ENCODE data around the gene KLK1. TPM values are rescaled to one million over a fixed set of nuclear protein-coding genes. Genes with fewer than 3 reads are reported as not detected.
"Not testable (repeated sequence)": the region's sequence is repeated elsewhere in the genome, so short reads cannot be mapped to it uniquely, and the experiment has no call there.

Gene KLK1
- total and polyA plus RNA-seq, 2 of the 13 experiments (the other 11 are each of a cell fraction or from before 2014, with no cell fraction given), result not detected

- CTCF ChIA-PET (ENCODE audit: low intra/inter-chr PET ratio, low total read pairs), result no interaction called here
- intact Hi-C loops (cut with micrococcal nuclease; ENCODE audit: unreplicated experiment), result no loop called here
- H3K4me1 ChIP-seq (ENCODE audit: insufficient read depth, low read length), result no peaks in the 10 kb centered on the region
- no peaks in the 10 kb centered on the region for H3K79me2 ChIP-seq (ENCODE audit: insufficient read depth, low read length)
- H3K27ac ChIP-seq (ENCODE audit: extremely low read length, insufficient read depth, low read length), result no peak overlapping the region
- H3K4me2 ChIP-seq (ENCODE audit: low read depth, low read length), result no peak overlapping the region
- H4K20me1 ChIP-seq (ENCODE audit: insufficient read depth, low read length), result no peaks in the 10 kb centered on the region
- no peak for FAIRE-seq
- POLR2A ChIA-PET, result no interaction called here
- ATAC-seq, result no peak
- no peak overlapping the region for H3K4me3 ChIP-seq (replicated peaks in 1 of 3; ENCODE audit: insufficient read depth in 1 of 3, low read depth in 2 of 3, low read length in 3 of 3)
- TF ChIP-seq ZNF543 (CRISPR knock-in tag; IDR thresholded peaks at IDR 0.05) (no peak), SRSF4 (IDR thresholded peaks at IDR 0.05; ENCODE audit: low read depth, low read length, poor library complexity, severe bottlenecking) (no peak), ZFP62 (CRISPR knock-in tag; IDR thresholded peaks at IDR 0.05) (no peak), WIZ (CRISPR knock-in tag; IDR thresholded peaks at IDR 0.05) (no peak), CCAR2 (optimal IDR thresholded peaks at IDR 0.05; ENCODE audit: low read depth, low read length) (no peak), SIN3B (IDR thresholded peaks at IDR 0.05; ENCODE audit: low read length) (no peak), MTF1 (CRISPR knock-in tag; IDR thresholded peaks at IDR 0.05) (no peak), SRSF1 (optimal IDR thresholded peaks at IDR 0.05; ENCODE audit: low read depth, low read length) (no peak), SMC3 (IDR thresholded peaks at IDR 0.05; ENCODE audit: low read length) (no peak), ZNF292 (CRISPR knock-in tag; IDR thresholded peaks at IDR 0.05; ENCODE audit: borderline replicate concordance, low read depth) (no peak)
- in situ Hi-C loops (cut with HindIII; ENCODE audit: extremely low pct_ligation_motif_present, low pct_unique_long_range_greater_than_20kb), result no loop called here
- WGBS (ENCODE audit: low lambda C conversion rate), result 57% methylated on average over 13 of the region's 13 CpGs
- no peak for DNase-seq (ENCODE audit: low spot score)
- no TSS peak for BruUV-seq (replicated peaks)
- H3K9me3 ChIP-seq (ENCODE audit: low read length), result no peaks in the 10 kb centered on the region
- H3K9ac ChIP-seq (ENCODE audit: insufficient read depth, low read depth, low read length), result no peak overlapping the region
- no peaks in the 10 kb centered on the region for H3K36me3 ChIP-seq (replicated peaks in 1 of 2; ENCODE audit: control insufficient read depth in 1 of 2, insufficient read depth in 2 of 2, low read length in 2 of 2)
- H3K27me3 ChIP-seq (ENCODE audit: control insufficient read depth in 1 of 2, insufficient read depth in 2 of 2, low read length in 2 of 2), result no peaks in the 10 kb centered on the region; a peak in 1 of 5 replicates
- no peak overlapping the region for H2AFZ ChIP-seq (ENCODE audit: low read length)
Measured at GRCh38 chr19:50770888-50771287, 52.7 kb downstream of the KLK1 start.

GRCh38 chr19:50770164-50770563 is 53.4 kb downstream of the KLK1 start, which contains the start of gene GPR32:
Gene GPR32 (plus strand): TSS chr19:50770464. CDS start chr19:50770601, 137 bp downstream.
- H3K9ac ChIP-seq (ENCODE audit: insufficient read depth, low read depth, low read length); FAIRE-seq; H3K36me3 ChIP-seq (replicated peaks in 1 of 2; ENCODE audit: control insufficient read depth in 1 of 2, insufficient read depth in 2 of 2, low read length in 2 of 2); intact Hi-C loops (cut with micrococcal nuclease; ENCODE audit: unreplicated experiment); H2AFZ ChIP-seq (ENCODE audit: low read length); H3K4me1 ChIP-seq (ENCODE audit: insufficient read depth, low read length); H3K27me3 ChIP-seq (ENCODE audit: control insufficient read depth in 1 of 2, insufficient read depth in 2 of 2, low read length in 2 of 2); CTCF ChIA-PET (ENCODE audit: low intra/inter-chr PET ratio, low total read pairs); DNase-seq (ENCODE audit: low spot score); ATAC-seq; POLR2A ChIA-PET; H3K79me2 ChIP-seq (ENCODE audit: insufficient read depth, low read length); in situ Hi-C loops (cut with HindIII; ENCODE audit: extremely low pct_ligation_motif_present, low pct_unique_long_range_greater_than_20kb); H3K9me3 ChIP-seq (ENCODE audit: low read length); BruUV-seq (replicated peaks); H3K27ac ChIP-seq (ENCODE audit: extremely low read length, insufficient read depth, low read length); H3K4me2 ChIP-seq (ENCODE audit: low read depth, low read length); H4K20me1 ChIP-seq (ENCODE audit: insufficient read depth, low read length); H3K4me3 ChIP-seq (replicated peaks in 1 of 3; ENCODE audit: insufficient read depth in 1 of 3, low read depth in 2 of 3, low read length in 3 of 3): not testable (repeated sequence)
- 31% methylated on average over 2 of the region's 2 CpGs for WGBS (ENCODE audit: low lambda C conversion rate)

Small RNA genes within 50 kb of the gene (small RNA-seq; reads per million reads assigned to genes)
- 58.0 to 198 (median 128) reads per million in 3 experiments for gene SNORD88A (ENCODE audit: insufficient read depth in 2 of 3, insufficient read length in 3 of 3, low read depth in 2 of 3, low replicate concordance in 1 of 3)
- 0 reads per million in 3 experiments for gene SNORD88B (ENCODE audit: insufficient read depth in 2 of 3, insufficient read length in 3 of 3, low read depth in 2 of 3, low replicate concordance in 1 of 3)
- 0 reads per million in 3 experiments for gene SNORD88C (ENCODE audit: insufficient read depth in 2 of 3, insufficient read length in 3 of 3, low read depth in 2 of 3, low replicate concordance in 1 of 3)

Other genes starting within 250 kb of the KLK1 start
- not detected in 2 replicates for gene SYT3, start 183.9 kb downstream of the KLK1 start, total RNA-seq (2016; rRNA removed; fragmentation: Illumina TruSeq; extraction: Trizol)
- not detected in 2 replicates for gene SYT3, start 183.9 kb downstream of the KLK1 start, polyA plus RNA-seq (2011; rRNA removed)
- not detected in 2 replicates for gene C19orf81, start 174.3 kb downstream of the KLK1 start, total RNA-seq (2016; rRNA removed; fragmentation: Illumina TruSeq; extraction: Trizol)
- gene C19orf81, start 174.3 kb downstream of the KLK1 start, polyA plus RNA-seq (2011; rRNA removed), result not detected in 2 replicates
- not detected in 2 replicates for gene SHANK1, start 104.0 kb downstream of the KLK1 start, total RNA-seq (2016; rRNA removed; fragmentation: Illumina TruSeq; extraction: Trizol)
- not detected in 2 replicates for gene SHANK1, start 104.0 kb downstream of the KLK1 start, polyA plus RNA-seq (2011; rRNA removed)
- gene CLEC11A, start 100.4 kb downstream of the KLK1 start, total RNA-seq (2016; rRNA removed; fragmentation: Illumina TruSeq; extraction: Trizol), result not detected in 2 replicates
- not detected in 2 replicates for gene CLEC11A, start 100.4 kb downstream of the KLK1 start, polyA plus RNA-seq (2011; rRNA removed)
- not detected in 2 replicates for gene GPR32, start 53.3 kb downstream of the KLK1 start, total RNA-seq (2016; rRNA removed; fragmentation: Illumina TruSeq; extraction: Trizol)
- not detected in 2 replicates for gene GPR32, start 53.3 kb downstream of the KLK1 start, polyA plus RNA-seq (2011; rRNA removed)
- not detected in 2 replicates for gene ACP4, start 33.4 kb downstream of the KLK1 start, total RNA-seq (2016; rRNA removed; fragmentation: Illumina TruSeq; extraction: Trizol)
- gene ACP4, start 33.4 kb downstream of the KLK1 start, polyA plus RNA-seq (2011; rRNA removed), result 0.08 TPM in 1 of 2 replicates, not detected in the other
- gene KLK15, start 9.8 kb upstream of the KLK1 start, total RNA-seq (2016; rRNA removed; fragmentation: Illumina TruSeq; extraction: Trizol), result not detected in 2 replicates
- gene KLK15, start 9.8 kb upstream of the KLK1 start, polyA plus RNA-seq (2011; rRNA removed), result not detected in 2 replicates
- gene KLK3, start 31.1 kb upstream of the KLK1 start, total RNA-seq (2016; rRNA removed; fragmentation: Illumina TruSeq; extraction: Trizol), result not detected in 2 replicates
- not detected in 2 replicates for gene KLK3, start 31.1 kb upstream of the KLK1 start, polyA plus RNA-seq (2011; rRNA removed)
- gene KLK2, start 49.7 kb upstream of the KLK1 start, total RNA-seq (2016; rRNA removed; fragmentation: Illumina TruSeq; extraction: Trizol), result not detected in 2 replicates
- 0.11 TPM in 1 of 2 replicates, not detected in the other for gene KLK2, start 49.7 kb upstream of the KLK1 start, polyA plus RNA-seq (2011; rRNA removed)
- gene KLK4, start 87.6 kb upstream of the KLK1 start, total RNA-seq (2016; rRNA removed; fragmentation: Illumina TruSeq; extraction: Trizol), result not detected in 2 replicates
- not detected in 2 replicates for gene KLK4, start 87.6 kb upstream of the KLK1 start, polyA plus RNA-seq (2011; rRNA removed)
- not detected in 2 replicates for gene KLK5, start 129.3 kb upstream of the KLK1 start, total RNA-seq (2016; rRNA removed; fragmentation: Illumina TruSeq; extraction: Trizol)
- gene KLK5, start 129.3 kb upstream of the KLK1 start, polyA plus RNA-seq (2011; rRNA removed), result not detected in 2 replicates
- gene KLK6, start 145.8 kb upstream of the KLK1 start, total RNA-seq (2016; rRNA removed; fragmentation: Illumina TruSeq; extraction: Trizol), result 0.15 TPM in 1 of 2 replicates, not detected in the other
- 1.6 and 1.8 TPM in 2 replicates for gene KLK6, start 145.8 kb upstream of the KLK1 start, polyA plus RNA-seq (2011; rRNA removed)
- gene KLK7, start 160.1 kb upstream of the KLK1 start, total RNA-seq (2016; rRNA removed; fragmentation: Illumina TruSeq; extraction: Trizol), result not detected in 2 replicates
- gene KLK7, start 160.1 kb upstream of the KLK1 start, polyA plus RNA-seq (2011; rRNA removed), result not detected in 2 replicates
- not detected in 2 replicates for gene KLK8, start 177.8 kb upstream of the KLK1 start, total RNA-seq (2016; rRNA removed; fragmentation: Illumina TruSeq; extraction: Trizol)
- gene KLK8, start 177.8 kb upstream of the KLK1 start, polyA plus RNA-seq (2011; rRNA removed), result not detected in 2 replicates
- gene KLK10, start 195.9 kb upstream of the KLK1 start, total RNA-seq (2016; rRNA removed; fragmentation: Illumina TruSeq; extraction: Trizol), result not detected in 2 replicates
- gene KLK10, start 195.9 kb upstream of the KLK1 start, polyA plus RNA-seq (2011; rRNA removed), result not detected in 2 replicates
- gene KLK11, start 202.8 kb upstream of the KLK1 start, total RNA-seq (2016; rRNA removed; fragmentation: Illumina TruSeq; extraction: Trizol), result not detected in 2 replicates
- gene KLK11, start 202.8 kb upstream of the KLK1 start, polyA plus RNA-seq (2011; rRNA removed), result not detected in 2 replicates
- not detected in 2 replicates for gene KLK12, start 211.2 kb upstream of the KLK1 start, total RNA-seq (2016; rRNA removed; fragmentation: Illumina TruSeq; extraction: Trizol)
- not detected in 2 replicates for gene KLK12, start 211.2 kb upstream of the KLK1 start, polyA plus RNA-seq (2011; rRNA removed)
- gene KLK13, start 241.3 kb upstream of the KLK1 start, total RNA-seq (2016; rRNA removed; fragmentation: Illumina TruSeq; extraction: Trizol), result not detected in 2 replicates
- gene KLK13, start 241.3 kb upstream of the KLK1 start, polyA plus RNA-seq (2011; rRNA removed), result 0.09 TPM in 1 of 2 replicates, not detected in the other

Measured in HepG2 (cell line).